Body of pancreas (tissue), 4 donors: ENCODE data around the gene GLI2. TPM values are rescaled to one million over a fixed set of nuclear protein-coding genes. Genes with fewer than 3 reads are reported as not detected.

Source experiments
- ATAC-seq: fragments of 150-250 bp; one replicate; pipeline ENCODE4 v1.9.1; 2016
- DNase-seq, 4 donors: peaks; one replicate each; pipeline ENCODE4 v3.0.0-alpha.2; 2019
- H3K27ac ChIP-seq, 4 donors: fragments of 200-600 bp; sonication (generic); 1 replicate in 3 of 4; 2 replicates in 1 of 4; pipeline versions ENCODE4 v1.5.1 to v1.6.1; 2016 to 2019; ENCODE audit warnings: mild to moderate bottlenecking in 1 of 4, mixed read lengths in 1 of 4, moderate library complexity in 1 of 4
- H3K27me3 ChIP-seq, 2 donors: fragments of 200-600 bp; sonication (generic); one replicate each; pipeline ENCODE4 v1.6.0; 2016; ENCODE audit warnings: mild to moderate bottlenecking in 1 of 2
- H3K36me3 ChIP-seq, 2 donors: fragments of 200-600 bp; sonication (generic); replicated peaks in 1 of 2; 2 replicates each; pipeline ENCODE4 v1.5.1; 2016; ENCODE audit warnings: low read depth in 2 of 2; ENCODE audit not compliant: insufficient read depth in 1 of 2
- H3K4me1 ChIP-seq: fragments of 200-600 bp; sonication (generic); one replicate; pipeline ENCODE4 v1.6.0; 2016
- H3K4me3 ChIP-seq, 2 donors: fragments of 200-600 bp; sonication (generic); 1 replicate in 1 of 2; 2 replicates in 1 of 2; pipeline ENCODE4 v1.5.1; 2016 to 2019
- H3K9me3 ChIP-seq, 3 donors: fragments of 200-600 bp; sonication (generic); 1 replicate in 2 of 3; 2 replicates in 1 of 3; pipeline ENCODE4 v1.5.1; 2016
- POLR2A ChIP-seq, 3 donors: fragments of 450-650 bp; IDR thresholded peaks; one replicate each; pipeline ENCODE4 v1.6.1; 2016; ENCODE audit warnings: antibody characterized with exemption in 3 of 3, mild to moderate bottlenecking in 2 of 3
- WGBS, 2 donors: methylation state at CpG; one replicate each; pipeline ENCODE4 v1.1.5; 2017; 5-methylcytosine and 5-hydroxymethylcytosine counted together
- intact Hi-C: fragments of 100-400 bp; cut with DNase I; formaldehyde crosslinking; loops from one replicate; pipeline ENCODE4 v1.15.1; 2023
- total RNA-seq, 2 donors: library from RNA; depleted of rRNA; stranded (reverse); fragments of >200 nt; gene quantifications; one replicate each; pipeline ENCODE4 v1.1.0, GENCODE V29; 2016
- TF ChIP-seq, protein P1 (sequence below), 7 experiments: fragments of 450-650 bp in 4 of 7; fragments of 200-600 bp in 3 of 7; sonication (generic) in 3 of 7; IDR thresholded peaks; one replicate each; pipeline ENCODE4 v1.5.1; 2016 to 2019; ENCODE audit warnings: antibody characterized with exemption in 7 of 7

The GLI2 gene
- total RNA-seq, 2 donors from 2014 or later: 1.0 to 1.3 TPM

DNA sequence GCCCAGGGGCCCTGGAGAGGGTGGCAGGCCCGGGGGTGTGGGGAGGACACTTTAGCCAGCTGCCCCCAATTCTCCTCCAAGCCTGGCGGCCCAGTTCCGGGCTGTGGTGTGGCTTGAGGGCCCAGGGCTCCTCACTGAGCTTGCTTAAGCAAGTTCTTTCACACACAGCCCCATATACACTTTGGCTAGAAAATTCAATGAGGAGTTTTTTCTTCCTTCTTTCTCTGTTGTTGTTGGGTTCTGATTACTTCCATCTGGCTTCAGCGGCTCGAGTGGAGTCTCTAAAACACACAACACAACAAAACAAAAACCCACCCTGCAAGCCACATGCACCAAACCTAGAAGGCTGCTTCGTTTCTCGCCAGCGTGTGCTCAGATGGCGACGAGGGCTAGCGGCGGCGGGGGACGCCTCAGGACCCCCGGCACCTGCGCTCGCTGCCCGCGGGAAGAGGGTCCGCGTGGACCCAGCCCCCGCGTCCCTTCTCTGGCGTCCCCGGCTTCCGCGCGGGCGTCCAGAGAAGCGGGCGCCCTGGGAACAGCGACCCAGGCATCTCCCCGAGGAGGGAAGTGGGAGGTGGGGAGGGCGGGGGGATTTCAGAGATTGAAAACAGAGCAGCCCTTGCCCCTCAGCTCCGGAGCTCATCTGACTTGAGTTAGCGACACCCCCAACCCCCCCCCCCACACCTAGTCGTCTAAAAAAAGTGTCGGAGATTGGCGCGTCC lies 577 bp upstream of the GLI2 start:
- no peaks in the 10 kb centered on the region for H3K36me3 ChIP-seq
- 12% methylated on average over 13 to 40 of the region's 40 CpGs for whole genome bisulfite sequencing, 2 donors
- intact Hi-C loops: no loop called here
- peaks cover 29% of the 10 kb centered on the region for H3K4me1 ChIP-seq
- DNase-seq (no peak), ATAC-seq (no peak)
- H3K9me3 ChIP-seq: no peaks in the 10 kb centered on the region
- no peak overlapping the region for H3K4me3 ChIP-seq
- TF ChIP-seq, protein P1, sequence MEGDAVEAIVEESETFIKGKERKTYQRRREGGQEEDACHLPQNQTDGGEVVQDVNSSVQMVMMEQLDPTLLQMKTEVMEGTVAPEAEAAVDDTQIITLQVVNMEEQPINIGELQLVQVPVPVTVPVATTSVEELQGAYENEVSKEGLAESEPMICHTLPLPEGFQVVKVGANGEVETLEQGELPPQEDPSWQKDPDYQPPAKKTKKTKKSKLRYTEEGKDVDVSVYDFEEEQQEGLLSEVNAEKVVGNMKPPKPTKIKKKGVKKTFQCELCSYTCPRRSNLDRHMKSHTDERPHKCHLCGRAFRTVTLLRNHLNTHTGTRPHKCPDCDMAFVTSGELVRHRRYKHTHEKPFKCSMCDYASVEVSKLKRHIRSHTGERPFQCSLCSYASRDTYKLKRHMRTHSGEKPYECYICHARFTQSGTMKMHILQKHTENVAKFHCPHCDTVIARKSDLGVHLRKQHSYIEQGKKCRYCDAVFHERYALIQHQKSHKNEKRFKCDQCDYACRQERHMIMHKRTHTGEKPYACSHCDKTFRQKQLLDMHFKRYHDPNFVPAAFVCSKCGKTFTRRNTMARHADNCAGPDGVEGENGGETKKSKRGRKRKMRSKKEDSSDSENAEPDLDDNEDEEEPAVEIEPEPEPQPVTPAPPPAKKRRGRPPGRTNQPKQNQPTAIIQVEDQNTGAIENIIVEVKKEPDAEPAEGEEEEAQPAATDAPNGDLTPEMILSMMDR (IDR thresholded peaks at IDR 0.05): no peak
- TF ChIP-seq POLR2A (IDR thresholded peaks at IDR 0.05): no peak
- H3K27me3 ChIP-seq: peaks cover 0 to 20% of the 10 kb centered on the region in 2 donors
- peak overlapping the region in 1 of 4 donors; percentile 21 for H3K27ac ChIP-seq

- WGBS, 2 donors: 0 to 1% methylated on average over 24 to 38 of the region's 38 CpGs
- Histone ChIP-seq H3K4me3 (no peak overlapping the region), H3K36me3 (no peaks in the 10 kb centered on the region), H3K27me3 (peaks cover 0 to 29% of the 10 kb centered on the region in 2 donors), H3K9me3 (no peaks in the 10 kb centered on the region), H3K27ac (peak overlapping the region in 2 of 4 donors; percentile 6 to 41), H3K4me1 (peaks cover 37% of the 10 kb centered on the region)
- TF ChIP-seq, protein P1 (IDR thresholded peaks at IDR 0.05): no peak
- no peak for TF ChIP-seq POLR2A (IDR thresholded peaks at IDR 0.05)
- ATAC-seq (peak; percentile 18), DNase-seq (no peak)
- intact Hi-C loops: no loop called here
Observed at GRCh38 chr2:120736202-120736623, 545 bp downstream of the GLI2 start.

DNA sequence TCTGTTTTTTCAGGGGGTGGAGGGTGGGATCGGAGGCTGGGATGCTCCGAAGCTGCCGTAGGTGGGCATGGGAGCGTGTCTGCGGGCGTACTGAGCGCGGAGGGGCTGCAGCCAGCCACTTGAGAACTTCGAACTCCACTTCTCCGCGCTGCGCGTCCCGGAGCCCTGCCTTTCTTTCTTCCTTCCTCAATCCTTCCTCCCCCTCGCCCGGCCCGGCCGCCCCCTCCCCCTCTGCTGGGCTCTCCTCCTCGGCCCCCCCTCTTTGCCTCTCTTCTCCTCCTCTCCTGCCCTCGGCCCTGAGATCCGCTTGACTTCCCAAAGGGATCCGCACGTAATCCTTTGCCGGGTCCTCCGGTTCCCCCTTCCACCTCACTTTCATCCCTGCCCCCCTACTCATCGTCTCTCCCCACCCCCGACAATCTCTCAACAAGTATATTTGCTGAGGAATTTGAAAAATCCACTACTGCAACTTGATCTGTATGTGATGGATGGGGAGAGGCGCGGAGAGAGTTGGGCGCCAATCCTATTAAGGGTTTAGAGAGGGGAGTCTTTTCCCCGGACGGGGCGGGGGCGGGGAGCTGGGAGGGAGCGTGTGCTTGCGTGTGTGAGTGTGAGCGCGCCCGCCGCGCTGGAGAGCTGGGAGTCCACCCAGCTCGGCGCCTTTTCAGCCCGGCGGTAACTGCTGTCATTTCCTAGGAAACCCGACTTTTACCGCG lies 1.1 kb downstream of the GLI2 start:
- intact Hi-C loops: no loop called here
- Histone ChIP-seq H3K4me3 (no peak overlapping the region), H3K4me1 (peaks cover 42% of the 10 kb centered on the region), H3K27me3 (peaks cover 0 to 34% of the 10 kb centered on the region in 2 donors), H3K36me3 (no peaks in the 10 kb centered on the region), H3K9me3 (no peaks in the 10 kb centered on the region), H3K27ac (no peak overlapping the region)
- no peak for TF ChIP-seq POLR2A (IDR thresholded peaks at IDR 0.05)
- TF ChIP-seq, protein P1 (IDR thresholded peaks at IDR 0.05): no peak
- 3% methylated on average over 17 to 47 of the region's 48 CpGs for WGBS, 2 donors
- ATAC-seq: peak; percentile 19
- peak in 1 of 4 donors; percentile 16 for DNase-seq

DNA sequence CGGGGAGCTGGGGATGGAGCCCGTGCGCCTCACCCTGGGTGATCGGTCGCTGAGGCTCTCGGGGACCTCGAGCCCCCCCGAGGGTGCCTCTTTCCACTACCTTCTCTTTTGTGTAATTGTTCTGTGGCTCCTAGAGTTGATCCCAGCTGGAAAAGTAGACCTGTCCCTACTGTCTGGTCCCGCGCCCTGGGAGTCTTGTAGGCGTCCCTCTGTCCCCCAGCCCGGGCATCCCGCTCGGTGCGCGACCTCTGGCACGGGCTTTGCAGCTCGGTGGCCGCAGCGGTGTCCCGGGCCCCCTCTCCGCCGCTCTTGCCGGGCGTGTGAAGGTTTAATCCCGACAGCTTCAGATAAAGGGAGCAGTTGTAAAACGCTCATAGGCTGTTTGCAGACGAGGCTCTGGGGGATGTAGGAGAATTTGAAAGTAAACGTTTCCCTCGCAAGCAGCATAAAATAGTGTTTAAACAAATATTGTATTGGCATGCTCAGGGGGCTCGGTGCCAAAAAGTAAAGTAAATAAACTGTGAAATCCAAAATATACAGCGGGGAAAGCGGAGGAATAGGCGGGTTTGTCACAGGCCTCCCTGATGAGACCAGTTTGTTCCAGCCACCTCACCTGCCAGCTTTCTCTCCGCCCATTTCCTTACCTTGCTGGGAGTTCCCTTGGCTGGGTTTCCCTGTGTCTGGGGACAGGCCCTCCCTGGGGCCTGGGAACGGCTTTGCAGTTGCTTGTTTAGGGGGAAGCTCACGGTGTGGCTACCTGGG lies 1.9 kb downstream of the GLI2 start:
- H3K27me3 ChIP-seq: peaks cover 0 to 42% of the 10 kb centered on the region in 2 donors
- H3K4me3 ChIP-seq: no peak overlapping the region
- H3K4me1 ChIP-seq: peaks cover 48% of the 10 kb centered on the region
- intact Hi-C loops: no loop called here
- ATAC-seq: no peak
- DNase-seq: peak in 3 of 4 donors; percentile 42 to 58 (median 55)
- no peaks in the 10 kb centered on the region for H3K36me3 ChIP-seq
- TF ChIP-seq, protein P1 (IDR thresholded peaks at IDR 0.05): no peak
- no peak for TF ChIP-seq POLR2A (IDR thresholded peaks at IDR 0.05)
- 4% methylated on average over 18 to 37 of the region's 37 CpGs for WGBS, 2 donors
- no peaks in the 10 kb centered on the region for H3K9me3 ChIP-seq
- no peak overlapping the region for H3K27ac ChIP-seq
